Panc1 (cell line): ENCODE results near the gene PCNX2. TPM values are rescaled to one million over a fixed set of nuclear protein-coding genes. Genes with fewer than 3 reads are reported as not detected.

Experiments
- ATAC-seq: fragments of 200-7000 bp; cut with Tn5 transposase; 2 replicates; pipeline ENCODE4 v1.9.1; 2020; ENCODE audit warnings: mild to moderate bottlenecking, moderate library complexity
- BruUV-seq: library from RNA; stranded (reverse); fragments of 400-500 nt; replicated peaks from 2 replicates; lab custom pipeline; 2021; lab: Mats Ljungman, UMichigan
- CTCF ChIA-PET: fragments of 300-600 bp; sonication (Branson Sonifier 250); formaldehyde crosslinking; loops from one replicate; lab custom pipeline; 2022; ENCODE audit warnings: antibody characterized with exemption; lab: Charles Lee
- POLR2A ChIA-PET: fragments of 300-600 bp; sonication (Branson Sonifier 250); formaldehyde crosslinking; loops from one replicate; lab custom pipeline; 2022; ENCODE audit warnings: antibody characterized with exemption; lab: Charles Lee
- DNase-seq: peaks from one replicate; pipeline ENCODE4 v3.0.0-alpha.2; 2010; ENCODE audit warnings: low read depth, low spot score
- H3K27ac ChIP-seq: 2 replicates; pipeline ENCODE4 v1.5.1; 2011; ENCODE audit warnings: mild to moderate bottlenecking, low read length, inconsistent platforms
- H3K27me3 ChIP-seq: fragments of 200-500 bp; sonication (Bioruptor generic); 2 replicates; pipeline ENCODE4 v1.6.0; 2014; ENCODE audit warnings: low read length, inconsistent platforms; ENCODE audit not compliant: control insufficient read depth, insufficient read depth
- H3K36me3 ChIP-seq: fragments of 200-500 bp; sonication (Bioruptor generic); 2 replicates; pipeline ENCODE4 v1.5.1; 2014; ENCODE audit warnings: inconsistent platforms, mild to moderate bottlenecking, low read length, moderate library complexity; ENCODE audit not compliant: control insufficient read depth, insufficient read depth
- H3K4me1 ChIP-seq: 2 replicates; pipeline ENCODE4 v1.5.1; 2011; ENCODE audit warnings: inconsistent platforms, mild to moderate bottlenecking, low read length, moderate library complexity; ENCODE audit not compliant: control insufficient read depth, insufficient read depth
- H3K4me3 ChIP-seq, 2 experiments: 2 replicates each; pipeline ENCODE4 v1.5.1; 2011 to 2012; ENCODE audit warnings: low read depth in 2 of 2, low read length in 2 of 2, mild to moderate bottlenecking in 2 of 2, inconsistent platforms in 1 of 2, moderate library complexity in 1 of 2
- H3K9me3 ChIP-seq: fragments of 200-500 bp; sonication (Bioruptor generic); 2 replicates; pipeline ENCODE4 v1.5.1; 2014; ENCODE audit warnings: low read depth, mild to moderate bottlenecking, inconsistent platforms, low read length, moderate library complexity; ENCODE audit not compliant: control insufficient read depth, insufficient read depth
- CTCF ChIP-seq: fragments of 450-650 bp; IDR thresholded peaks from 2 replicates; pipeline ENCODE4 v1.5.1; 2017; ENCODE audit warnings: mild to moderate bottlenecking
- POLR2AphosphoS5 ChIP-seq: IDR thresholded peaks from 2 replicates; pipeline ENCODE4 v1.6.1; 2012; ENCODE audit warnings: mild to moderate bottlenecking, low read depth, low read length, moderate library complexity
- REST ChIP-seq, 2 experiments: IDR thresholded peaks; 2 replicates each; pipeline ENCODE4 v1.6.1; 2011 to 2012; ENCODE audit warnings: low read depth in 2 of 2, control low read depth in 1 of 2, low read length in 1 of 2, mild to moderate bottlenecking in 1 of 2, moderate library complexity in 1 of 2; ENCODE audit not compliant: insufficient read depth in 1 of 2
- SIN3A ChIP-seq: IDR thresholded peaks from 2 replicates; pipeline ENCODE4 v1.6.1; 2012; ENCODE audit warnings: low read depth, mild to moderate bottlenecking, low read length, moderate library complexity, borderline replicate concordance; ENCODE audit not compliant: insufficient read depth
- TCF7L2 ChIP-seq: IDR thresholded peaks from 2 replicates; pipeline ENCODE4 v1.6.1; 2011; ENCODE audit warnings: mild to moderate bottlenecking, low read depth, low read length, inconsistent platforms
- in situ Hi-C: cut with HindIII; loops from 2 replicates; pipeline ENCODE4 v1.10.0; 2016; ENCODE audit warnings: low sequenced_read_pairs, low pct_unique_long_range_greater_than_20kb
- intact Hi-C: fragments of 100-400 bp; cut with micrococcal nuclease; formaldehyde crosslinking; loops from one replicate; pipeline ENCODE4 v1.10.0; 2022; ENCODE audit not compliant: unreplicated experiment
- total RNA-seq: library from RNA; stranded (reverse); gene quantifications from one replicate; pipeline ENCODE4 v1.2.1, GENCODE V29; 2021; ENCODE audit not compliant: unreplicated experiment

Gene PCNX2
- total RNA-seq, 1 experiment from 2014 or later, result 2.6 TPM

DNA sequence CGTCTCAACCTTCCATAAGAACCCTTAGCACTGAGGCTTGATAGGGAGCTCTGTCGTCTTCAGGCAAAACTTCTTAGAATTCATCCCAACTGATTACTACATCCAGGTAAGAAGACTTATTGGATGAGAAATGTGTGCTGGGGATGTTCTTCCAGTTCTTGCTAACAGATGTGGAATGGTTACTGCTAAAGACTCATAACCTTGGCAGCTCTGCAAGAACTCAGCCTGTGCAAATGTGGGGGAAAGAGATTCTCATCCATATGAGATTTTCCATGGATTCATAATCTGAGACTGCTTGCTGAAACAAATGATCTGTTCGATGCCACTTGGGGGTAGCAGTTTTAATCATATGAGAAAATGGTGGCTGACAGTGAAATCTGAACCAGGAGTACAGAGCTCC is 296.9 kb downstream of the PCNX2 start:
- H3K27me3 ChIP-seq, result no peaks in the 10 kb centered on the region
- TF ChIP-seq REST (IDR thresholded peaks at IDR 0.05; ENCODE audit: insufficient read depth in 1 of 2, low read depth in 2 of 2, low read length in 1 of 2) (no peak), TCF7L2 (no peak), SIN3A (no peak), POLR2AphosphoS5 (no peak), CTCF (no peak)
- no peaks in the 10 kb centered on the region for H3K4me1 ChIP-seq
- no peak overlapping the region for H3K4me3 ChIP-seq
- H3K9me3 ChIP-seq, result no peaks in the 10 kb centered on the region
- ChIA-PET POLR2A (no interaction called here), CTCF (no interaction called here)
- BruUV-seq, result no TSS peak
- in situ Hi-C loops (no loop called here), intact Hi-C loops (no loop called here)
- ATAC-seq (no peak), DNase-seq (no peak)
- H3K27ac ChIP-seq, result no peak overlapping the region
- H3K36me3 ChIP-seq, result no peaks in the 10 kb centered on the region

DNA sequence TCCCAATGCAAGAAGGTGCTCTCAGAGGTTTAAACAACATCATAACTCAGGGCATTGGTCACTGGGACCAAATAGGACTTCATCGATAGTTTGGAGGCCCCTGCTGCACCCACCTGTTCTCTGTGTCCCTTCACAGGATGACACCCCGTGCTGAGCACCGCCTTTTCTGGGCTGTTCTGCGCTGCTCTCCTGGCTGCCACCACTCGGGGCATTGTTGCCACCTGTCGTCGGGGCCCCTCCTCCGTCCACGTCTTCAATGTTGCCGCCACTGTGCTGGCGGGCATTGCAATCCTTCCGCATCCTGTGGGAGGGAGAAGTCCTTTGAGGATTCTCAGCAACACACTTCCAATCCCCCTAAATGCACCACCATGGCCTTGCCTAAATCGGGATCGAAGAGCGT is 297.4 kb downstream of the PCNX2 start:
- intact Hi-C loops, result no loop called here
- H3K4me3 ChIP-seq, result no peak overlapping the region
- H3K9me3 ChIP-seq, result no peaks in the 10 kb centered on the region
- POLR2A ChIA-PET, result no interaction called here
- ATAC-seq, result no peak
- CTCF ChIA-PET, result no interaction called here
- BruUV-seq, result no TSS peak
- H3K27ac ChIP-seq, result no peak overlapping the region
- no peak for DNase-seq
- no peaks in the 10 kb centered on the region for H3K27me3 ChIP-seq
- TF ChIP-seq TCF7L2 (no peak), REST (IDR thresholded peaks at IDR 0.05; ENCODE audit: insufficient read depth in 1 of 2, low read depth in 2 of 2, low read length in 1 of 2) (no peak), POLR2AphosphoS5 (no peak), CTCF (no peak), SIN3A (no peak)
- H3K4me1 ChIP-seq, result no peaks in the 10 kb centered on the region
- in situ Hi-C loops, result no loop called here
- H3K36me3 ChIP-seq, result no peaks in the 10 kb centered on the region
